SK-N-SH (cell line): Measurements from ENCODE around the gene GLIPR1L2. TPM values are rescaled to one million over a fixed set of nuclear protein-coding genes. Genes with fewer than 3 reads are reported as not detected.

ENCODE experiments used
- CTCF ChIA-PET: fragments of 300-600, 350-600 bp; formaldehyde crosslinking; extraction: SDS; loops from one replicate; lab custom pipeline; 2021; lab: Yijun Ruan, JAX
- POLR2A ChIA-PET: fragments of 350-600 bp; sonication (Branson Sonifier 250); formaldehyde crosslinking; extraction: SDS; loops from one replicate; lab custom pipeline; 2020; ENCODE audit warnings: antibody characterized with exemption, inconsistent platforms; lab: Yijun Ruan, JAX
- DNase-seq: peaks from one replicate; pipeline ENCODE4 v3.0.0; 2012
- H2AFZ ChIP-seq: fragments of 200-600 bp; sonication (generic); 2 replicates; pipeline ENCODE4 v1.8.1; 2016; ENCODE audit warnings: antibody characterized with exemption, mild to moderate bottlenecking, low read depth
- H3F3A ChIP-seq: fragments of 200-600 bp; sonication (generic); replicated peaks from 2 replicates; pipeline ENCODE3; 2016; ENCODE audit warnings: antibody characterized with exemption, mild to moderate bottlenecking; ENCODE audit not compliant: insufficient read depth
- H3K27ac ChIP-seq, 2 experiments: fragments of 200-500 bp in 1 of 2; fragments of 200-600 bp in 1 of 2; sonication (Bioruptor generic) in 1 of 2; sonication (generic), shearing (Covaris generic) in 1 of 2; 2 replicates each; pipeline versions ENCODE4 v1.5.1 to v1.6.1; 2014 to 2016; ENCODE audit warnings: low read depth in 2 of 2, inconsistent platforms in 1 of 2, low read length in 1 of 2, mild to moderate bottlenecking in 1 of 2, mixed read lengths in 1 of 2
- H3K27me3 ChIP-seq: fragments of 200-600 bp; sonication (generic), shearing (Covaris generic); 2 replicates; pipeline ENCODE4 v1.6.1; 2016; ENCODE audit warnings: mixed run types; ENCODE audit not compliant: insufficient read depth
- H3K36me3 ChIP-seq, 2 experiments: fragments of 200-500 bp in 1 of 2; fragments of 200-600 bp in 1 of 2; sonication (Bioruptor generic) in 1 of 2; sonication (generic) in 1 of 2; replicated peaks in 1 of 2; 2 replicates each; pipeline versions ENCODE3 to v1.5.1; 2014 to 2016; ENCODE audit warnings: low read length in 1 of 2, mild to moderate bottlenecking in 1 of 2; ENCODE audit not compliant: insufficient read depth in 2 of 2, control insufficient read depth in 1 of 2
- H3K4me1 ChIP-seq, 2 experiments: fragments of 200-500 bp in 1 of 2; fragments of 200-600 bp in 1 of 2; sonication (Bioruptor generic) in 1 of 2; sonication (generic), shearing (Covaris generic) in 1 of 2; 2 replicates each; pipeline versions ENCODE4 v1.5.1 to v1.6.1; 2014 to 2016; ENCODE audit warnings: low read depth in 1 of 2, low read length in 1 of 2, mixed run types in 1 of 2; ENCODE audit not compliant: insufficient read depth in 2 of 2, control insufficient read depth in 1 of 2
- H3K4me2 ChIP-seq: fragments of 200-600 bp; sonication (generic), shearing (Covaris generic); 2 replicates; pipeline ENCODE4 v1.6.1; 2017; ENCODE audit warnings: mixed run types
- H3K4me3 ChIP-seq, 2 experiments: fragments of 200-500 bp in 1 of 2; fragments of 200-600 bp in 1 of 2; sonication (Bioruptor generic) in 1 of 2; sonication (generic), shearing (Covaris generic) in 1 of 2; 2 replicates each; pipeline versions ENCODE4 v1.5.1 to v1.8.1; 2014 to 2016; ENCODE audit warnings: low read depth in 2 of 2, inconsistent platforms in 1 of 2, low read length in 1 of 2, mild to moderate bottlenecking in 1 of 2, mixed read lengths in 1 of 2, moderate library complexity in 1 of 2
- H3K79me2 ChIP-seq: fragments of 200-600 bp; sonication (generic); 2 replicates; pipeline ENCODE4 v1.8.1; 2017; ENCODE audit warnings: mild to moderate bottlenecking; ENCODE audit not compliant: insufficient read depth
- H3K9ac ChIP-seq: fragments of 200-600 bp; sonication (generic); 2 replicates; pipeline ENCODE4 v1.6.1; 2017; ENCODE audit warnings: mixed run types
- H3K9me2 ChIP-seq: fragments of 200-600 bp; sonication (generic); 2 replicates; pipeline ENCODE4 v1.6.1; 2017; ENCODE audit warnings: mixed run types
- H3K9me3 ChIP-seq: fragments of 200-600 bp; sonication (generic); 2 replicates; pipeline ENCODE4 v1.6.1; 2017; ENCODE audit warnings: mixed run types, mild to moderate bottlenecking, moderate library complexity
- H4K20me1 ChIP-seq: fragments of 200-600 bp; sonication (generic); 2 replicates; pipeline ENCODE4 v1.6.1; 2017; ENCODE audit warnings: mild to moderate bottlenecking, mixed run types; ENCODE audit not compliant: insufficient read depth
- EP300 ChIP-seq, 2 experiments: IDR thresholded peaks; 2 replicates each; pipeline versions ENCODE4 v1.4.0 to v1.6.1; 2012; ENCODE audit warnings: borderline replicate concordance in 1 of 2, low read depth in 1 of 2, low read length in 1 of 2
- EZH2phosphoT487 ChIP-seq: fragments of 200-600 bp; sonication (generic); IDR thresholded peaks from 2 replicates; pipeline ENCODE4 v1.6.1; 2017; ENCODE audit warnings: low read depth, mixed run types, mild to moderate bottlenecking, antibody characterized with exemption, moderate library complexity, borderline replicate concordance
- FOSL2 ChIP-seq: IDR thresholded peaks from 2 replicates; pipeline ENCODE4 v1.4.0; 2012; ENCODE audit warnings: low read depth, mild to moderate bottlenecking, moderate library complexity, borderline replicate concordance
- FOXM1 ChIP-seq: IDR thresholded peaks from 2 replicates; pipeline ENCODE4 v1.4.0; 2012; ENCODE audit warnings: low read depth, mild to moderate bottlenecking
- GABPA ChIP-seq: IDR thresholded peaks from 2 replicates; pipeline ENCODE4 v1.4.0; 2012; ENCODE audit warnings: low read depth, mild to moderate bottlenecking
- GATA2 ChIP-seq: sonication (generic); formaldehyde crosslinking; IDR thresholded peaks from 2 replicates; pipeline ENCODE4 v1.5.0; 2020; ENCODE audit warnings: mild to moderate bottlenecking, missing genetic modification reagents
- JUND ChIP-seq: IDR thresholded peaks from 2 replicates; pipeline ENCODE4 v1.4.0; 2012
- MXI1 ChIP-seq: IDR thresholded peaks from 2 replicates; pipeline ENCODE4 v1.6.1; 2012; ENCODE audit warnings: mild to moderate bottlenecking, low read depth, low read length, improper control_type of control experiment
- NFIC ChIP-seq: IDR thresholded peaks from 2 replicates; pipeline ENCODE4 v1.4.0; 2012; ENCODE audit warnings: borderline replicate concordance
- NRF1 ChIP-seq: IDR thresholded peaks from 2 replicates; pipeline ENCODE4 v1.6.1; 2012; ENCODE audit warnings: low read depth, mild to moderate bottlenecking, low read length
- RCOR1 ChIP-seq: fragments of 150-350 bp; IDR thresholded peaks from 2 replicates; pipeline ENCODE4 v1.6.1; 2017; ENCODE audit warnings: antibody characterized with exemption, low read length
- RXRA ChIP-seq: IDR thresholded peaks from 2 replicates; pipeline ENCODE4 v1.4.0; 2012; ENCODE audit warnings: low read depth, mild to moderate bottlenecking, borderline replicate concordance
- SIN3A ChIP-seq: IDR thresholded peaks from 2 replicates; pipeline ENCODE4 v1.6.1; 2012; ENCODE audit warnings: low read depth, mild to moderate bottlenecking, low read length, moderate library complexity, borderline replicate concordance
- TCF12 ChIP-seq: IDR thresholded peaks from 2 replicates; pipeline ENCODE4 v1.4.0; 2012
- YY1 ChIP-seq: IDR thresholded peaks from 2 replicates; pipeline ENCODE4 v1.4.0; 2012; ENCODE audit warnings: low read depth, mild to moderate bottlenecking
- WGBS: methylation state at CpG from one replicate; pipeline ENCODE4 v1.1.6; 2017; ENCODE audit warnings: low lambda C conversion rate; 5-methylcytosine and 5-hydroxymethylcytosine counted together
- polyA plus RNA-seq, 3 experiments: library from polyadenylated mRNA; depleted of rRNA; stranded (reverse); fragments of >200 nt; gene quantifications; 2 replicates each; pipeline ENCODE4 v1.2.3, GENCODE V29; 2012
- TF ChIP-seq, protein P1 (sequence below): fragments of 150-350 bp; IDR thresholded peaks from 2 replicates; pipeline ENCODE4 v1.6.1; 2016; ENCODE audit warnings: mild to moderate bottlenecking, low read depth, low read length
- TF ChIP-seq, protein P2 (sequence below): IDR thresholded peaks from 2 replicates; pipeline ENCODE4 v1.4.0; 2012; ENCODE audit warnings: low read depth

GLIPR1L2 gene
- polyA plus RNA-seq, 1 of the 3 experiments (the other 2 are of a cell fraction): 0.13 TPM

DNA sequence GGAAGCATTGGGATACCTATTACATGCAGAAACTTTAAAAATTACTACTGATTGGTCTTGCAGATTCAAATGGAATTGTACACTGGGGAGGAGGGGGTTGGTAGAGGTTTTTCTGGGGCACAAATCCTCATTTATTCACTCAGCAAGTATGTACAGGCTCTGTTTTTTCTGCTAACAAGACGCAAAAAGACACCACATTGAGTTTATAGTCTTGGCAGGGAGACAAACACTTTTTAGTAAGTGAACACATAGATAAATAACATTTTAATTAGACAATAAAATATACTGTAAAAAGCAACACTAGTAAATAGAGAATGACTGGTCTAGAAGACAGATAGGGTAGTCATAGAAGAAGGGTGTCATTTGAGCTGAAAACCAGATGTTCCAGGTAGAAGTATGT lies 23.8 kb downstream of the GLIPR1L2 start:
- H4K20me1 ChIP-seq: no peaks in the 10 kb centered on the region
- H3K27me3 ChIP-seq: no peaks in the 10 kb centered on the region
- no peak overlapping the region for H3K4me3 ChIP-seq
- H3K36me3 ChIP-seq: no peaks in the 10 kb centered on the region
- no peak overlapping the region for H3K4me2 ChIP-seq
- H3K9ac ChIP-seq: no peak overlapping the region
- H3K9me2 ChIP-seq: no peaks in the 10 kb centered on the region
- no peak overlapping the region for H3K27ac ChIP-seq
- H2AFZ ChIP-seq: no peak overlapping the region
- ChIA-PET POLR2A (no interaction called here), CTCF (no interaction called here)
- H3K9me3 ChIP-seq: no peaks in the 10 kb centered on the region
- H3F3A ChIP-seq: peaks cover 7% of the 10 kb centered on the region
- H3K79me2 ChIP-seq: no peaks in the 10 kb centered on the region
- 90% methylated on average over 1 of the region's 1 CpG for WGBS
- no peak for DNase-seq
- no peaks in the 10 kb centered on the region for H3K4me1 ChIP-seq
- TF ChIP-seq TCF12 (no peak), RCOR1 (no peak)

GRCh38 chr12:75419841-75420240 lies 29.0 kb downstream of the GLIPR1L2 start:
- H3K9me3 ChIP-seq: no peaks in the 10 kb centered on the region
- H3K4me2 ChIP-seq: no peak overlapping the region
- TF ChIP-seq FOXM1 (no peak), TCF12 (peak; percentile 25; the same call in 1 of the 2 replicates), NFIC (no peak)
- TF ChIP-seq, protein P1, sequence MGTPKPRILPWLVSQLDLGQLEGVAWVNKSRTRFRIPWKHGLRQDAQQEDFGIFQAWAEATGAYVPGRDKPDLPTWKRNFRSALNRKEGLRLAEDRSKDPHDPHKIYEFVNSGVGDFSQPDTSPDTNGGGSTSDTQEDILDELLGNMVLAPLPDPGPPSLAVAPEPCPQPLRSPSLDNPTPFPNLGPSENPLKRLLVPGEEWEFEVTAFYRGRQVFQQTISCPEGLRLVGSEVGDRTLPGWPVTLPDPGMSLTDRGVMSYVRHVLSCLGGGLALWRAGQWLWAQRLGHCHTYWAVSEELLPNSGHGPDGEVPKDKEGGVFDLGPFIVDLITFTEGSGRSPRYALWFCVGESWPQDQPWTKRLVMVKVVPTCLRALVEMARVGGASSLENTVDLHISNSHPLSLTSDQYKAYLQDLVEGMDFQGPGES: no peak
- TF ChIP-seq, all 33 proteins: peak for 1
- no peaks in the 10 kb centered on the region for H4K20me1 ChIP-seq
- H3K79me2 ChIP-seq: no peaks in the 10 kb centered on the region
- H3K27ac ChIP-seq: peak overlapping the region in 1 of 2 experiments; percentile 29; a peak in 1 of 4 replicates
- no peaks in the 10 kb centered on the region for H3K4me1 ChIP-seq
- no peaks in the 10 kb centered on the region for H3K9me2 ChIP-seq
- H3K27me3 ChIP-seq: no peaks in the 10 kb centered on the region
- H3K36me3 ChIP-seq: no peaks in the 10 kb centered on the region
- no peak overlapping the region for H3K9ac ChIP-seq
- no peak for DNase-seq
- H3F3A ChIP-seq: no peaks in the 10 kb centered on the region
- H3K4me3 ChIP-seq: no peak overlapping the region
- WGBS: 31% methylated on average over 2 of the region's 2 CpGs
- CTCF ChIA-PET: interaction anchor here (1.4 kb wide), 1 partner anchor 28 kb away, joined by 3 read pairs; no protein-coding TSS in a partner anchor
- POLR2A ChIA-PET: no interaction called here
- H2AFZ ChIP-seq: no peak overlapping the region; the same call in 1 of the 2 replicates

DNA sequence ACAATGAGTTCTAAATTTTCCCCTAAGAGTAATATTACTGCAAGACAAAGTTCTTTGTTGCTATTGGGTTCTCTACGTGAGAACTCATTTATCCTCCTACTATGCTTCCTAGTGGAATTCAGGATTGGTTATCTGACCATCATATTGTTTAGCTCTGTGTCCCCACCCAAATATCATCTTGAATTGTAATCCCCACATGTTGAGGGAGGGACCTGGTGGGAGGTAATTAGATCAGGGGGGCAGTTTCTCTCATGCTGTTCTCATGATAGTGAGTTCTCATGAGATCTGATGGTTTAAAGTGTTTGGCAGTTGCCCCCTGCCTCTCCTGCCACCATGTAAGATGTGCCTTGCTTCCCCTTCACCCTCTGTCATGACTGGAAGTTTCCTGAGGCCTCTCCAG lies 36.6 kb downstream of the GLIPR1L2 start:
- TF ChIP-seq GABPA: no peak
- TF ChIP-seq RXRA: no peak
- TF ChIP-seq YY1: no peak
- no peak for TF ChIP-seq TCF12
- no peak for TF ChIP-seq JUND
- TF ChIP-seq RCOR1: no peak
- no peak for TF ChIP-seq NRF1
- no peak for TF ChIP-seq EP300 (IDR thresholded peaks at IDR 0.05; ENCODE audit: borderline replicate concordance in 1 of 2, low read depth in 1 of 2, low read length in 1 of 2)
- TF ChIP-seq EZH2phosphoT487: no peak
- TF ChIP-seq SIN3A: no peak
- TF ChIP-seq, protein P2, sequence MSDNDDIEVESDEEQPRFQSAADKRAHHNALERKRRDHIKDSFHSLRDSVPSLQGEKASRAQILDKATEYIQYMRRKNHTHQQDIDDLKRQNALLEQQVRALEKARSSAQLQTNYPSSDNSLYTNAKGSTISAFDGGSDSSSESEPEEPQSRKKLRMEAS: no peak
- TF ChIP-seq FOSL2: no peak
- TF ChIP-seq GATA2 (CRISPR knock-in tag): no peak
- no peak for TF ChIP-seq MXI1
- no peaks in the 10 kb centered on the region for H3K9me3 ChIP-seq

More for the DNA sequence above, 36.6 kb downstream of the GLIPR1L2 start:
- Histone ChIP-seq H3K36me3 (peaks cover 0 to 4% of the 10 kb centered on the region in 2 experiments), H3K27me3 (no peaks in the 10 kb centered on the region), H3K4me2 (no peak overlapping the region), H3K9ac (no peak overlapping the region), H3K79me2 (no peaks in the 10 kb centered on the region), H3F3A (no peaks in the 10 kb centered on the region), H3K9me2 (no peaks in the 10 kb centered on the region), H4K20me1 (no peaks in the 10 kb centered on the region), H3K4me3 (no peak overlapping the region), H3K4me1 (no peaks in the 10 kb centered on the region), H2AFZ (no peak overlapping the region), H3K27ac (no peak overlapping the region)
- DNase-seq: no peak
- CTCF ChIA-PET: no interaction called here
- POLR2A ChIA-PET: no interaction called here
- WGBS: 0% methylated on average over 1 of the region's 1 CpG
